Measurements from ENCODE around the gene KLK5.

- TF ChIP-seq CTCF (IDR thresholded peaks at IDR 0.05) (no peak), POLR2A (IDR thresholded peaks at IDR 0.05; ENCODE audit: low read depth) (no peak), POLR2AphosphoS5 (IDR thresholded peaks at IDR 0.05) (no peak)
Observed at GRCh38 chr19:50899569-50899968, 53.3 kb downstream of the KLK5 start.

All from esophagus muscularis mucosa (tissue), 3 donors.